Measurements from ENCODE around the gene STX12. TPM values are rescaled to one million over a fixed set of nuclear protein-coding genes. Genes with fewer than 3 reads are reported as not detected.
A peak's percentile ranks its signal among the peaks of the same experiment; 100 is the strongest.
"Not testable (repeated sequence)": the region's sequence is repeated elsewhere in the genome, so short reads cannot be mapped to it uniquely, and the experiment has no call there.

The STX12 gene
- total RNA-seq, 1 donor, result 67.0 TPM

DNA sequence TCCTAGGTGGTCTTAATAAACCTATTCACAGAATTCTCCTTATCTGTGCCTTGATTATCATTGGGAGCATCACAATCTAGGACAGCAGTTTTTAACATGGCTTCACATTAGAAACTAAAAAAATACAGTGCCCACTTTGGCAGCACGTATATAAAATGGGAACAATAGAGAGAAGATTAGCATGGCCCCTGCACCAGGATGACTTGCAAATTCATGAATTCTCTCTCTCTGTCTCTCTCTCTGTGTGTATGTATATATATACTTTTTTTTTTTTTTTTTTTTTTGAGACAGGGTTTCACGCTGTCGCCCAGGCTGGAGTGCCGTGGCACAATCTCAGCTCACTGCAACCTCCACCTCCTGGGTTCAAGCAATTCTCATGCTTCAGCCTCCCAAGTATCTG is 51.4 kb downstream of the STX12 start:
- TF ChIP-seq, protein P1, sequence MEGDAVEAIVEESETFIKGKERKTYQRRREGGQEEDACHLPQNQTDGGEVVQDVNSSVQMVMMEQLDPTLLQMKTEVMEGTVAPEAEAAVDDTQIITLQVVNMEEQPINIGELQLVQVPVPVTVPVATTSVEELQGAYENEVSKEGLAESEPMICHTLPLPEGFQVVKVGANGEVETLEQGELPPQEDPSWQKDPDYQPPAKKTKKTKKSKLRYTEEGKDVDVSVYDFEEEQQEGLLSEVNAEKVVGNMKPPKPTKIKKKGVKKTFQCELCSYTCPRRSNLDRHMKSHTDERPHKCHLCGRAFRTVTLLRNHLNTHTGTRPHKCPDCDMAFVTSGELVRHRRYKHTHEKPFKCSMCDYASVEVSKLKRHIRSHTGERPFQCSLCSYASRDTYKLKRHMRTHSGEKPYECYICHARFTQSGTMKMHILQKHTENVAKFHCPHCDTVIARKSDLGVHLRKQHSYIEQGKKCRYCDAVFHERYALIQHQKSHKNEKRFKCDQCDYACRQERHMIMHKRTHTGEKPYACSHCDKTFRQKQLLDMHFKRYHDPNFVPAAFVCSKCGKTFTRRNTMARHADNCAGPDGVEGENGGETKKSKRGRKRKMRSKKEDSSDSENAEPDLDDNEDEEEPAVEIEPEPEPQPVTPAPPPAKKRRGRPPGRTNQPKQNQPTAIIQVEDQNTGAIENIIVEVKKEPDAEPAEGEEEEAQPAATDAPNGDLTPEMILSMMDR (IDR thresholded peaks at IDR 0.05; ENCODE audit: extremely low read depth, low read depth, low read length), result no peak
- Histone ChIP-seq H3K4me2 (ENCODE audit: insufficient read depth, low read length) (no peak overlapping the region), H3K4me1 (ENCODE audit: insufficient read depth, low read length) (no peaks in the 10 kb centered on the region), H3K27me3 (ENCODE audit: insufficient read depth, low read length) (no peaks in the 10 kb centered on the region), H3K4me3 (ENCODE audit: insufficient read depth, low read length) (no peak overlapping the region), H2AFZ (ENCODE audit: low read length) (no peak overlapping the region), H3K9me3 (ENCODE audit: low read depth, low read length) (no peaks in the 10 kb centered on the region), H4K20me1 (ENCODE audit: insufficient read depth, low read length) (no peaks in the 10 kb centered on the region), H3K36me3 (ENCODE audit: insufficient read depth, low read length) (peaks cover 36% of the 10 kb centered on the region), H3K27ac (ENCODE audit: low read depth, low read length) (no peak overlapping the region), H3K79me2 (ENCODE audit: insufficient read depth, low read length) (no peaks in the 10 kb centered on the region)
- no peak for DNase-seq (ENCODE audit: insufficient read length, low spot score, missing footprints)

GRCh38 chr1:27829339-27829960 is 56.4 kb downstream of the STX12 start:
- Histone ChIP-seq H3K4me3 (ENCODE audit: insufficient read depth, low read length) (peak overlapping the region; percentile 88), H3K4me1 (ENCODE audit: insufficient read depth, low read length) (peaks cover 19% of the 10 kb centered on the region), H3K4me2 (ENCODE audit: insufficient read depth, low read length) (peak overlapping the region; percentile 80), H3K79me2 (ENCODE audit: insufficient read depth, low read length) (peaks cover 38% of the 10 kb centered on the region)
- not testable (repeated sequence) for H3K36me3 ChIP-seq (ENCODE audit: insufficient read depth, low read length); DNase-seq (ENCODE audit: insufficient read length, low spot score, missing footprints); H3K9me3 ChIP-seq (ENCODE audit: low read depth, low read length); H3K27me3 ChIP-seq (ENCODE audit: insufficient read depth, low read length); H2AFZ ChIP-seq (ENCODE audit: low read length); H3K27ac ChIP-seq (ENCODE audit: low read depth, low read length); H4K20me1 ChIP-seq (ENCODE audit: insufficient read depth, low read length)

DNA sequence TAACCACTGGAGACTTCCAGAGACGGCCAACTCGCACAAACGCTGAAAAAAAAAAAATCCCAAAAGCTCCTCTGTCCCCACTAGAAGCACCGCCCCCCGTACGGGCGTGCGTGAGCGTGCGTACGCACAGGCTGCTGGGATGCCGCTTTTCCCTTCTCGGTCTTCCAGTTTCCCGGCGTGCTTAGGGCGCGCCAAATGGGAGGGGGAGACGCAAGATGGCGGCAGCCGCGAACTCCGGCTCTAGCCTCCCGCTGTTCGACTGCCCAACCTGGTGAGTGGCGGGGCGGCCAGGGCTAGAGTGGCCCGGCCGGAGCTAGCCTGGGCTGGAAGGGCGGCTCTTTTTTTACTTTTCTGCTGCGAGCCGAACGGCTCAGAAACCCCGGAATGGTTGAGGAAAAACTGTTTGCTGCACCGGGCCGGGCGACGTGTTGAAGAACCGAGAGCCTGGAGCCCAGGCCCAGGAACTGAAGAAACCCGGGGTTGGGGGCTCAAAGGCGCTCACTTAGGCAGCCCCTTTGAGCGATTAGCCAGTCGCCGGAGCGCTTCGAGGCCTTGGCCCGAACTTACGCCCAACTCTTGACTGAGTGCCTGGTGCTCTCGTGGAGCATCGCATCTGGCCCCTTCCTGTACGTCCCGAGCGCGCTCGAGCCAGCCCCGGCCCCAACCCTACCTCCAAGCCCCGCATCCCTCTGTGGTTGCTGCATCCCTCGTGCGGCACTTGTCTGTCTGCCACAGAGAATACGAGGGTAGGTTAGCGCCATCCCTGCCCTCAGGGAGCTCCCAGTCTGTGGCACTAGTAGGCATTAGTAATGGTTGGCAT is 57.8 kb downstream of the STX12 start, which contains the start of gene PPP1R8:
TSS of gene PPP1R8 (plus strand) at position 162 of the 820 bp plus-strand sequence. CDS start at position 216, 54 bp downstream.
- DNase-seq (ENCODE audit: insufficient read length, low spot score, missing footprints), result peak; percentile 96
- H3K4me3 ChIP-seq (ENCODE audit: insufficient read depth, low read length), result peak within 1 kb of the TSS; percentile 88
- H3K36me3 ChIP-seq (ENCODE audit: insufficient read depth, low read length), result peaks cover 9% of the 10 kb centered on the region
- no peaks in the 10 kb centered on the region for H3K27me3 ChIP-seq (ENCODE audit: insufficient read depth, low read length)
- TF ChIP-seq, protein P1 (IDR thresholded peaks at IDR 0.05; ENCODE audit: extremely low read depth, low read depth, low read length), result no peak
- H3K4me2 ChIP-seq (ENCODE audit: insufficient read depth, low read length), result peak within 1 kb of the TSS; percentile 80
- H4K20me1 ChIP-seq (ENCODE audit: insufficient read depth, low read length), result peaks cover 8% of the 10 kb centered on the region
- H3K79me2 ChIP-seq (ENCODE audit: insufficient read depth, low read length), result peaks cover 52% of the 10 kb centered on the region
- peak within 1 kb of the TSS; percentile 92 for H3K27ac ChIP-seq (ENCODE audit: low read depth, low read length)
- H3K9me3 ChIP-seq (ENCODE audit: low read depth, low read length), result no peaks in the 10 kb centered on the region
- peak within 1 kb of the TSS; percentile 93 for H2AFZ ChIP-seq (ENCODE audit: low read length)
- H3K4me1 ChIP-seq (ENCODE audit: insufficient read depth, low read length), result peaks cover 19% of the 10 kb centered on the region

- peaks cover 10% of the 10 kb centered on the region for H3K36me3 ChIP-seq (ENCODE audit: insufficient read depth, low read length)
- H3K9me3 ChIP-seq (ENCODE audit: low read depth, low read length), result no peaks in the 10 kb centered on the region
- peaks cover 19% of the 10 kb centered on the region for H3K4me1 ChIP-seq (ENCODE audit: insufficient read depth, low read length)
- peaks cover 8% of the 10 kb centered on the region for H4K20me1 ChIP-seq (ENCODE audit: insufficient read depth, low read length)
- peak overlapping the region; percentile 4 for H2AFZ ChIP-seq (ENCODE audit: low read length)
- peak overlapping the region; percentile 92 for H3K27ac ChIP-seq (ENCODE audit: low read depth, low read length)
- no peaks in the 10 kb centered on the region for H3K27me3 ChIP-seq (ENCODE audit: insufficient read depth, low read length)
- peak overlapping the region; percentile 88 for H3K4me3 ChIP-seq (ENCODE audit: insufficient read depth, low read length)
- H3K4me2 ChIP-seq (ENCODE audit: insufficient read depth, low read length), result peak overlapping the region; percentile 80
- peaks cover 59% of the 10 kb centered on the region for H3K79me2 ChIP-seq (ENCODE audit: insufficient read depth, low read length)
- DNase-seq (ENCODE audit: insufficient read length, low spot score, missing footprints), result no peak
- TF ChIP-seq, protein P1 (IDR thresholded peaks at IDR 0.05; ENCODE audit: extremely low read depth, low read depth, low read length), result no peak
These were observed 58.8 kb downstream of the STX12 start for GRCh38 chr1:27831568-27832410.
